Thyroid gland (tissue), 4 donors: ENCODE results near the gene ITGB7. TPM values are rescaled to one million over a fixed set of nuclear protein-coding genes. Genes with fewer than 3 reads are reported as not detected.
A peak's percentile ranks its signal among the peaks of the same experiment; 100 is the strongest.

Experiments used
- DNase-seq, 2 donors: peaks; one replicate each; pipeline ENCODE4 v3.0.0-alpha.2; 2019
- H3K27ac ChIP-seq, 3 donors: fragments of 200-600 bp; sonication (generic); 1 replicate in 2 of 3; 2 replicates in 1 of 3; pipeline ENCODE4 v1.5.1; 2016 to 2019; ENCODE audit warnings: mild to moderate bottlenecking in 1 of 3, moderate library complexity in 1 of 3
- H3K27me3 ChIP-seq: fragments of 200-600 bp; sonication (generic); one replicate; pipeline ENCODE4 v1.5.1; 2019
- H3K36me3 ChIP-seq, 2 donors: fragments of 200-600 bp; sonication (generic); one replicate each; pipeline ENCODE4 v1.5.1; 2016 to 2019
- H3K4me1 ChIP-seq, 2 donors: fragments of 200-600 bp; sonication (generic); one replicate each; pipeline ENCODE4 v1.5.1; 2017 to 2019
- H3K4me3 ChIP-seq, 3 donors: fragments of 200-600 bp; sonication (generic); replicated peaks in 1 of 3; 1 replicate in 2 of 3; 2 replicates in 1 of 3; pipeline ENCODE4 v1.5.1; 2016; ENCODE audit warnings: mild to moderate bottlenecking in 1 of 3
- H3K9me3 ChIP-seq: fragments of 200-600 bp; sonication (generic); one replicate; pipeline ENCODE4 v1.5.1; 2017
- CTCF ChIP-seq, 6 experiments: fragments of 200-600 bp in 3 of 6; fragments of 450-650 bp in 3 of 6; sonication (generic) in 3 of 6; IDR thresholded peaks; one replicate each; pipeline ENCODE4 v1.5.1; 2016 to 2019; ENCODE audit warnings: antibody characterized with exemption in 6 of 6, mild to moderate bottlenecking in 2 of 6, inconsistent platforms in 1 of 6, moderate library complexity in 1 of 6
- POLR2A ChIP-seq, 2 donors: fragments of 450-650 bp; IDR thresholded peaks; one replicate each; pipeline ENCODE4 v1.6.1; 2017; ENCODE audit warnings: antibody characterized with exemption in 2 of 2, mild to moderate bottlenecking in 2 of 2, moderate library complexity in 1 of 2
- WGBS, 2 donors: methylation state at CpG; one replicate each; pipeline ENCODE4 v1.1.5; 2017; 5-methylcytosine and 5-hydroxymethylcytosine counted together
- intact Hi-C: fragments of 100-400 bp; cut with DNase I; formaldehyde crosslinking; loops from one replicate; pipeline ENCODE4 v1.15.1; 2023
- total RNA-seq, 4 donors: library from RNA; depleted of rRNA; stranded (reverse); fragments of >200 nt; gene quantifications; one replicate each; pipeline ENCODE4 v1.2.3, GENCODE V29; 2016

Gene ITGB7
- total RNA-seq, 4 donors from 2014 or later, result 3.2 to 15.6 (median 4.9) TPM

- peaks cover 0 to 9% of the 10 kb centered on the region in 2 donors for H3K36me3 ChIP-seq
- 61 to 76% methylated on average over 4 of the region's 4 CpGs for WGBS, 2 donors
- H3K4me3 ChIP-seq, result no peak overlapping the region
- intact Hi-C loops, result no loop called here
- H3K27me3 ChIP-seq, result no peaks in the 10 kb centered on the region
- H3K4me1 ChIP-seq, result peaks cover 31 to 60% of the 10 kb centered on the region in 2 donors
- DNase-seq, result no peak
- no peaks in the 10 kb centered on the region for H3K9me3 ChIP-seq
- no peak for TF ChIP-seq POLR2A (IDR thresholded peaks at IDR 0.05)
- TF ChIP-seq CTCF (IDR thresholded peaks at IDR 0.05), result no peak
- peak overlapping the region in 2 of 3 donors; percentile 98 to 99 for H3K27ac ChIP-seq
Observed at GRCh38 chr12:53222806-53223261, 15.8 kb upstream of the ITGB7 start.

GRCh38 chr12:53222170-53222721 lies 15.2 kb upstream of the ITGB7 start:
- Histone ChIP-seq H3K36me3 (peaks cover 0 to 7% of the 10 kb centered on the region in 2 donors), H3K27me3 (no peaks in the 10 kb centered on the region), H3K4me1 (peaks cover 31 to 66% of the 10 kb centered on the region in 2 donors), H3K4me3 (peak overlapping the region in 1 of 3 donors; percentile 60), H3K27ac (peak overlapping the region; percentile 91 to 99 (median 98)), H3K9me3 (no peaks in the 10 kb centered on the region)
- intact Hi-C loops, result no loop called here
- TF ChIP-seq POLR2A (IDR thresholded peaks at IDR 0.05), result no peak
- no peak for TF ChIP-seq CTCF (IDR thresholded peaks at IDR 0.05)
- DNase-seq, result no peak
- WGBS, 2 donors, result 58 to 66% methylated on average over 4 to 5 of the region's 5 CpGs

GRCh38 chr12:53221203-53222080 lies 14.4 kb upstream of the ITGB7 start:
- TF ChIP-seq POLR2A (IDR thresholded peaks at IDR 0.05), result peak in 1 of 2 donors; percentile 71
- TF ChIP-seq CTCF (IDR thresholded peaks at IDR 0.05), result peak in 1 of 6 experiments; percentile 13
- H3K4me3 ChIP-seq, result peak overlapping the region; percentile 15 to 62 (median 60)
- H3K27ac ChIP-seq, result peak overlapping the region; percentile 91 to 99 (median 98)
- no peaks in the 10 kb centered on the region for H3K27me3 ChIP-seq
- 1 to 3% methylated on average over 41 to 47 of the region's 72 CpGs for WGBS, 2 donors
- H3K9me3 ChIP-seq, result no peaks in the 10 kb centered on the region
- intact Hi-C loops, result no loop called here
- peaks cover 31 to 70% of the 10 kb centered on the region in 2 donors for H3K4me1 ChIP-seq
- peak; percentile 83 to 88 for DNase-seq
- no peaks in the 10 kb centered on the region for H3K36me3 ChIP-seq

GRCh38 chr12:53220694-53221202 lies 13.7 kb upstream of the ITGB7 start:
- WGBS, 2 donors, result 0 to 1% methylated on average over 24 to 27 of the region's 42 CpGs
- H3K4me1 ChIP-seq, result peaks cover 31 to 70% of the 10 kb centered on the region in 2 donors
- no peaks in the 10 kb centered on the region for H3K36me3 ChIP-seq
- DNase-seq, result peak; percentile 96
- TF ChIP-seq CTCF (IDR thresholded peaks at IDR 0.05), result no peak
- TF ChIP-seq POLR2A (IDR thresholded peaks at IDR 0.05), result no peak
- no peaks in the 10 kb centered on the region for H3K27me3 ChIP-seq
- H3K4me3 ChIP-seq, result peak overlapping the region in 2 of 3 donors; percentile 16 to 60
- H3K9me3 ChIP-seq, result no peaks in the 10 kb centered on the region
- peak overlapping the region; percentile 91 to 99 (median 98) for H3K27ac ChIP-seq
- intact Hi-C loops, result no loop called here
